GM20000 (cell line): ENCODE measurements around the gene HIPK2.

Experiments
- DNase-seq: peaks from one replicate; pipeline ENCODE4 v3.0.0; 2012; ENCODE audit warnings: low spot score
- TF ChIP-seq, protein P1 (sequence below): IDR thresholded peaks from 2 replicates; pipeline ENCODE4 v1.5.1; 2012; ENCODE audit warnings: mild to moderate bottlenecking, control low read depth; ENCODE audit errors: extremely low read depth, missing control alignments

The HIPK2 gene

GRCh38 chr7:139570626-139571025, 207.2 kb downstream of the HIPK2 start:
- no peak for DNase-seq
- TF ChIP-seq, protein P1, sequence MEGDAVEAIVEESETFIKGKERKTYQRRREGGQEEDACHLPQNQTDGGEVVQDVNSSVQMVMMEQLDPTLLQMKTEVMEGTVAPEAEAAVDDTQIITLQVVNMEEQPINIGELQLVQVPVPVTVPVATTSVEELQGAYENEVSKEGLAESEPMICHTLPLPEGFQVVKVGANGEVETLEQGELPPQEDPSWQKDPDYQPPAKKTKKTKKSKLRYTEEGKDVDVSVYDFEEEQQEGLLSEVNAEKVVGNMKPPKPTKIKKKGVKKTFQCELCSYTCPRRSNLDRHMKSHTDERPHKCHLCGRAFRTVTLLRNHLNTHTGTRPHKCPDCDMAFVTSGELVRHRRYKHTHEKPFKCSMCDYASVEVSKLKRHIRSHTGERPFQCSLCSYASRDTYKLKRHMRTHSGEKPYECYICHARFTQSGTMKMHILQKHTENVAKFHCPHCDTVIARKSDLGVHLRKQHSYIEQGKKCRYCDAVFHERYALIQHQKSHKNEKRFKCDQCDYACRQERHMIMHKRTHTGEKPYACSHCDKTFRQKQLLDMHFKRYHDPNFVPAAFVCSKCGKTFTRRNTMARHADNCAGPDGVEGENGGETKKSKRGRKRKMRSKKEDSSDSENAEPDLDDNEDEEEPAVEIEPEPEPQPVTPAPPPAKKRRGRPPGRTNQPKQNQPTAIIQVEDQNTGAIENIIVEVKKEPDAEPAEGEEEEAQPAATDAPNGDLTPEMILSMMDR = no peak

DNA sequence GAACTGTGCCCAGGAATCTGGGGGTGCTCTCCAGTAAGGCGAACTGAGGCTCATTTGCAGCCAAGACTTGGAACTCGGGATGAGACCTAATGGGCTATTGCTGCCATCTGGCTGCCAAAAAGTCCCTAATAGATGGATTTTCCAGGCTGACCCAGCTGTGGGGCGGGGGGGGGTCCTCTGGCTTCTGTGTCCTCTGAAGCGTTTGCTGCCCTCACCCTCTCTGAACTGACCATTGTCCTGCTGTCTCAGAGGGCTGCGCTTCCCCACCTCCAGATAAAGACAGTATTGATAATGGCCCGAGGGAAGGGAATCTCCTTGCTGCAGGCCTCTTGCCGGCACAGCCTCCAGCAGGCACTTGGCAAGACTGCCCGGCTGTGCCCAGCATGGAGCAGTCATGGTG, 207.7 kb downstream of the HIPK2 start:
- DNase-seq = no peak
- TF ChIP-seq, protein P1 = no peak

DNA sequence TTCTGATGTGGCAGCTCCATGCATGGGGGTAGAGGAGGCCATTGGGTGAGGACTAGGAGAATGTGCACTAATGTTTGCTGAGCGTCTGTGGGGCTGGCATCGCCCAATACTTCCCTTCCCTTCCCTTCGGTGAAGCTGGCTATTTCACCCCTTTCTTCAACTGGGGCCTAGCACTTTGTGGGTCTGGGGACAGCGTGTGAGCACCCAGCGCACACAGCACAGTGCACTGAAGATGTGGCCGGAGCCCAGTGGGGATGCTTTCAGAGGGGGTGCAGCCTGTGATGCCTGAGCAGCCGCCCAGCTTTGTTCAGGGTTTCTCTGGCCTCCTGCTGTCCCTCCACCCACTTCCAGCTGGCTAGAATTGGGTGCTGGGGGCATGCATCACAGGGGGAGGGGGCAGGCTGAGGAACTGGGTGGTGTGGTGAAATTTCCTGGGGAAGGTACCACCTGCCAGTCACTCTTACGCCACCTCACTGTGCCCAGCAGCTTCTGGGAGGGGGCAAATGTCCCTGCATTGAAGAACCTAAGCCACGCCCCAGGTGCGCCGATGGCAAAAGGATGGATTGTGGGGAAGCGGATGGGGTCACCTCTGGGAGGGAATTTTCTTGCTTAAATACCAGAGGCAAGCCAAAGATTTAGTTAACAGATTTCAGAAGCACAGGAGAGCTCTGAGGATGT, 208.8 kb downstream of the HIPK2 start:
- no peak for DNase-seq

DNA sequence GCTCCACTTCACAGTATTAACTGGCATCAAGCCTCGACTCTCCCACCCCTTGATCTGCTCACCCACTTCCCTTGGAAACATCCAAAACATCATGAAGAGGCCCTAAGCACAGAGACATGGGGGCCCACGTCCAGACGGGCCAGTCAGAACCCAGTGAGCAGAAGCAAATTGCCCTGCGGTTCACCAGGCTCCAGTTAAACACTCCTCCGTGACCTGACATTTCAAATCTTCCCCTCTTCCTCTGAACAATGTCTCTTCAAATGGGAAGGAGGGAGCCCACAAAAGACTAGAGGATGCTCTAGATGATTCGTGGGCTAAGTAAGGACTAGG, 209.5 kb downstream of the HIPK2 start:
- no peak for DNase-seq
- TF ChIP-seq, protein P1 = no peak

More for the DNA sequence above, 208.8 kb downstream of the HIPK2 start:
- TF ChIP-seq, protein P1 = no peak

DNA sequence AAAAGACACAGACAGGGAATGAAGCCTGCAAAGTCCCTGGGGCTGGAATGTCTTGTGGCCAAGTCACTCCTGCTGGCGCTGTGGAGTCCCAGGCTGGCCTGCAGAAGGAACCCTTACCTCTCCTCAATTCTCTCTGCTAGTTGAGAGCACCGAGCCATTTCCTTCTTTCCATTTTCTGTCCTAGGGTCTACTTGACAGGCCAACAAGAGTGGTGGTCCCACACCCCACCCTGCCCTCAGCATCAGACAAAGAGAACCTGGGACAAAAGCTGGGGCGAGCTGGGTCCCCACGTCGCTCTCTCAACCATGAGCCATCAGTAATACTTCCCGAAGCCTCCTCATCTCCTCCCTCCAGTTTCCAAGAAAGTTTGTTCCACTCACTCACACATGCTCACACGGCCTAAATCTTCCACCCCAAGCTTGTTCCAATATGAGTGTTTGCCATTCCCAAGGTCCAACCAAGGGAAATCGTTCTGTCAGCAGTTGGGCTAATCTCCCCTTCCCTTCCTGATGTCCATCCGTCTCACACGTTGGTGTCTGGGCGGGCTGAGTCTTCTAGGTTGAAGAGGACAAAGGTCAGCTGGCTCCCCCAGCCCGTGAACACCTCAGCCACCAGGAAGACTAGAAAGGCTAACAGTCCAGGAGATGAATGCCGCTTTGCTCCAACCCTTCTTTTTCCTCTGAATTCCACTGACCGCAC, 210.0 kb downstream of the HIPK2 start:
- DNase-seq = no peak
- TF ChIP-seq, protein P1 = no peak

DNA sequence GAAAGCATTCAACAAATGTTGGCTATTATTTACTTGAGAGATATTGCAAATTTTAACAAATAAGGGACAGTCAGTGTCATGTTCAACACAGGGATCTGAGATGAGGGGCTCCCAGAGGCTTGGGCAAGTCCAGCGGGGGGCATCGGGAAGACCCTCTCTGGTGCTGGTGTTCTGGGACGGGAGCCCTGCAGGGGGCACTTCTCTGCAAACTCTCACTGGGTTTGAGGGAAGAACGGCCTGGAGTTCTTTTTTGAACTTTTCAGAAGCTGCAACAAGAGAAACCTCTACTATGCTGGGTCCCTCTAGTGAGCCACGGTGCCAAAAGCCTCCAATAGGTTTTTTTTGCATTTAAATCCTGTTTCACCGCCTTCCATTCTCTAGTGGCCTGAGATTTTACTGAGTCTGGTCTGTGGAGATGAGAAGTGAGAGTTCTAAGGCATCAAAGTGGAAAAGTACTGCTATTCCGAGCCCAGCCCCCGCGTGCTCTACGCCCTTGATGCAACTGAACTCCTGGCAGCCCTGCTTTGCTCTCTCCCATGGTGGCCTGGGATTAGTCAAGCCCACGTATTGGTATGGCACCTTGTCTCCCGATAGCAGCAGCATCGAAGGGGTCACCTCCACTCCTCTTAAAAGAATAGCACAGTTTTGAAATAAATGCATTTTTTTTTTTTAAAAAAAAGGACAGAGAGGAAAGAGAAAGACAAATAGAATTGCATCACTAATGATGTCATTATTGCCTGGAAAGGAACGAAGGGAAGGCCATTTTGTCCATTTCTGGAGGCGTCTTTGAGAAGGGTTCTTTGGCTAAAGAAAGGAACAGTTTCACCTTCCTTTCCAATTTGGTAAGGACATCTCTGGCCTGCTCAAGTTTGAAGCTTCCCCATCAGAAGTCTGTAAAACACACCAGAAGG, 210.8 kb downstream of the HIPK2 start:
- TF ChIP-seq, protein P1 = no peak
- no peak for DNase-seq

DNA sequence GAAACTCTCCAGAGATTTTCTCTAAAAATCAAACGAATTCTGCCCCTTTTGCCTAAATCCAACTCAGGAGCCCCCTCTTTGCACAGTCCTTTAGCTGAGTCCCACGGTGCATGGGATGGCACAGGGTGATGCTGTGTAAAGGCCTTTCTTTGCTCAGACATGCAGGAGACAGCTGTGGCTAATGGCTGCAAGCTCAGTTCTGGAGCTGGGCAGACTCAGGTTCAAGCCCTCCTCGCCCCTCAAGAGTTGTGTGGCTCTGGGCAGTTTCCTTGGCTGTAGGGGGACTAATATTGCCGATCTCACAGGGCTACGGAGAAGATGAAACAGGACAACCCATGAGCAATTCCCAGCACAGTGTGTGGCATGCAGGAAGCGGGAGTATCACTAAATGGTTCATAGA, 211.7 kb downstream of the HIPK2 start:
- TF ChIP-seq, protein P1 = no peak
- DNase-seq = no peak
